Measurements from ENCODE around the gene CPSF7. TPM values are rescaled to one million over a fixed set of nuclear protein-coding genes. Genes with fewer than 3 reads are reported as not detected.
A peak's percentile ranks its signal among the peaks of the same experiment; 100 is the strongest.

CPSF7 gene
- total RNA-seq, 1 experiment from 2014 or later: 51.1 TPM

DNA sequence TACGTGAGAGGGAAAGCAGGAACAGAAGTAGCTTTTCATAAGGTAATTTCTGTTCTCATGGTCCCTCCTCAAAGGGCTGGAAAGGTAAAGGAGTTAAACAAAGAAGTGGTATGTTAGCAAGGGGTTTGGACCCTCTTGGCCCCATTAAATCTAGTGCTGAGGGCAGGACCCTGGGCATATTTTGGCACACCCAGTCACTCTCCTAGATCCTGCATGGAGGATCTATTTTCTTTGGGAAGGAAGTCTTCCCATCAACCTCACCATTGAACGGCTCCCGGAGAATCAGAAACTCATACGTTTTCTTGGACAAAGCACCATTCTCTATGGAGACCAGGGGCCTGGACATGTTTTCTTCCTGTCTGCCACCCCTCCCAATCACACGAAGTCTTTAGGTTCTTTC is 25.7 kb downstream of the CPSF7 start:
- Histone ChIP-seq H3F3A (ENCODE audit: low read length, unreplicated experiment) (peaks cover 3% of the 10 kb centered on the region), H3K36me3 (ENCODE audit: low read depth, low read length) (peaks cover 68% of the 10 kb centered on the region), H3K9me2 (replicated peaks; ENCODE audit: low read length) (no peaks in the 10 kb centered on the region), H3K4me1 (ENCODE audit: insufficient read depth, low read length) (no peaks in the 10 kb centered on the region), H3K4me2 (ENCODE audit: low read length) (no peak overlapping the region), H3K4me3 (ENCODE audit: low read length) (no peak overlapping the region), H4K20me1 (ENCODE audit: low read length) (no peaks in the 10 kb centered on the region; the same call in 1 of the 2 replicates), H3K79me2 (ENCODE audit: low read length) (no peaks in the 10 kb centered on the region), H3K27ac (ENCODE audit: low read length) (no peak overlapping the region), H3K9ac (ENCODE audit: low read length) (no peak overlapping the region), H3K9me3 (ENCODE audit: low read length) (no peaks in the 10 kb centered on the region), H3K27me3 (ENCODE audit: low read length) (no peaks in the 10 kb centered on the region), H2AFZ (ENCODE audit: low read length) (no peak overlapping the region)
- ChIA-PET POLR2A (ENCODE audit: unreplicated experiment) (no interaction called here), CTCF (no interaction called here)
- BruUV-seq (replicated peaks): TSS peak; percentile 28
- intact Hi-C loops (cut with micrococcal nuclease): no loop called here
- ATAC-seq: no peak
- no peak for DNase-seq
- no peak for TF ChIP-seq EZH2phosphoT487 (IDR thresholded peaks at IDR 0.05; ENCODE audit: borderline replicate concordance, low read length)
- TF ChIP-seq EZH2 (IDR thresholded peaks at IDR 0.05; ENCODE audit: low read length, unreplicated experiment): no peak
- TF ChIP-seq, protein P1, sequence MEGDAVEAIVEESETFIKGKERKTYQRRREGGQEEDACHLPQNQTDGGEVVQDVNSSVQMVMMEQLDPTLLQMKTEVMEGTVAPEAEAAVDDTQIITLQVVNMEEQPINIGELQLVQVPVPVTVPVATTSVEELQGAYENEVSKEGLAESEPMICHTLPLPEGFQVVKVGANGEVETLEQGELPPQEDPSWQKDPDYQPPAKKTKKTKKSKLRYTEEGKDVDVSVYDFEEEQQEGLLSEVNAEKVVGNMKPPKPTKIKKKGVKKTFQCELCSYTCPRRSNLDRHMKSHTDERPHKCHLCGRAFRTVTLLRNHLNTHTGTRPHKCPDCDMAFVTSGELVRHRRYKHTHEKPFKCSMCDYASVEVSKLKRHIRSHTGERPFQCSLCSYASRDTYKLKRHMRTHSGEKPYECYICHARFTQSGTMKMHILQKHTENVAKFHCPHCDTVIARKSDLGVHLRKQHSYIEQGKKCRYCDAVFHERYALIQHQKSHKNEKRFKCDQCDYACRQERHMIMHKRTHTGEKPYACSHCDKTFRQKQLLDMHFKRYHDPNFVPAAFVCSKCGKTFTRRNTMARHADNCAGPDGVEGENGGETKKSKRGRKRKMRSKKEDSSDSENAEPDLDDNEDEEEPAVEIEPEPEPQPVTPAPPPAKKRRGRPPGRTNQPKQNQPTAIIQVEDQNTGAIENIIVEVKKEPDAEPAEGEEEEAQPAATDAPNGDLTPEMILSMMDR (conservative IDR thresholded peaks at IDR 0.05; ENCODE audit: low read depth, low read length): no peak

DNA sequence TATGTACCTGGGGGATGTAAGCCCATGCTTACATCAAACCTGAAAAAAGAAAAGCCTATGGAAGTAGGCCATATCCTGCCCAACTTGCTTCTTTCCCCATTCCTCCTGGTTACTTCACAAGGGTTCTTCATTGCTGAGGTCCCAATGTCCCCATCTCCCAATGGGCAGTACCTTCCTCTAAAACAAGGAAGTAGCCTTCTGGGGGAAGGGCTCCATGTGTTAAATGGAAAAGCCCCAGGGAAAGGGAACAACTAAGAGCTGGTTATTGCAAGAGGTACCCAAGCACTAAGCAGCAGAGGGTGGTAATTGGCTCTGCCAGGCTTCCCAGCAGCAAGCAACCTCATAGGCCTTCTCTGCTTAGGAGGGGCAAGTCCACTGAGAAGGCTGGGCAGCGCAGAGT is 26.1 kb downstream of the CPSF7 start:
- CTCF ChIA-PET: no interaction called here
- H3K79me2 ChIP-seq (ENCODE audit: low read length): no peaks in the 10 kb centered on the region
- H3K4me1 ChIP-seq (ENCODE audit: insufficient read depth, low read length): no peaks in the 10 kb centered on the region
- H3K9ac ChIP-seq (ENCODE audit: low read length): no peak overlapping the region
- no peaks in the 10 kb centered on the region for H3K27me3 ChIP-seq (ENCODE audit: low read length)
- H3F3A ChIP-seq (ENCODE audit: low read length, unreplicated experiment): peaks cover 3% of the 10 kb centered on the region
- H3K27ac ChIP-seq (ENCODE audit: low read length): no peak overlapping the region
- H3K36me3 ChIP-seq (ENCODE audit: low read depth, low read length): peaks cover 64% of the 10 kb centered on the region
- H3K4me2 ChIP-seq (ENCODE audit: low read length): no peak overlapping the region
- H3K9me3 ChIP-seq (ENCODE audit: low read length): no peaks in the 10 kb centered on the region
- ATAC-seq (no peak), DNase-seq (no peak)
- no peak overlapping the region for H2AFZ ChIP-seq (ENCODE audit: low read length)
- intact Hi-C loops (cut with micrococcal nuclease): no loop called here
- POLR2A ChIA-PET (ENCODE audit: unreplicated experiment): no interaction called here
- TF ChIP-seq EZH2phosphoT487 (IDR thresholded peaks at IDR 0.05; ENCODE audit: borderline replicate concordance, low read length) (no peak), EZH2 (IDR thresholded peaks at IDR 0.05; ENCODE audit: low read length, unreplicated experiment) (no peak)
- TF ChIP-seq, protein P1 (conservative IDR thresholded peaks at IDR 0.05; ENCODE audit: low read depth, low read length): no peak
- H3K9me2 ChIP-seq (replicated peaks; ENCODE audit: low read length): no peaks in the 10 kb centered on the region
- H4K20me1 ChIP-seq (ENCODE audit: low read length): no peaks in the 10 kb centered on the region; the same call in 1 of the 2 replicates
- no peak overlapping the region for H3K4me3 ChIP-seq (ENCODE audit: low read length)
- BruUV-seq (replicated peaks): no TSS peak

DNA sequence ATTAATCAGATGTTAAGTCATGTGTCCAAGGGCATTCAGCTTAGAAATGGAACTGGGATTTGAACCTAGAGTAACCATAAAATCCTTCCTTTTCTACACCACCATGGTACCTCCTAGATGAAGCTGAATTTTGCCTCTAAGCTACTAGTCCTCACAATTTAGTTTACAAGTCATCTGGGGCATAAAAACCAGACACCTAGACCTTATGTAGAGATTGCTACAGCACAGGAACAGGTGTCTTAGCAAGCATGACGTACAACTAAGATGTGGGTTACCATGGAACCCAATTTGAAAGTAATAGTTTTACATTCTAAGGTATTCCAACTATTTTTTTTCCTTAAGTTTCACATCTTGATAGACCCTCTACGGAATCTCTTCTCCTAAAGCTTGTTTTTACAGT is 28.2 kb downstream of the CPSF7 start:
- Histone ChIP-seq H3F3A (ENCODE audit: low read length, unreplicated experiment) (peaks cover 3% of the 10 kb centered on the region), H2AFZ (ENCODE audit: low read length) (no peak overlapping the region), H3K36me3 (ENCODE audit: low read depth, low read length) (peaks cover 52% of the 10 kb centered on the region), H3K4me3 (ENCODE audit: low read length) (no peak overlapping the region), H3K27ac (ENCODE audit: low read length) (no peak overlapping the region), H3K27me3 (ENCODE audit: low read length) (no peaks in the 10 kb centered on the region), H3K9ac (ENCODE audit: low read length) (no peak overlapping the region), H3K9me2 (replicated peaks; ENCODE audit: low read length) (no peaks in the 10 kb centered on the region), H3K4me2 (ENCODE audit: low read length) (no peak overlapping the region), H3K4me1 (ENCODE audit: insufficient read depth, low read length) (no peaks in the 10 kb centered on the region), H4K20me1 (ENCODE audit: low read length) (no peaks in the 10 kb centered on the region; the same call in 1 of the 2 replicates), H3K9me3 (ENCODE audit: low read length) (no peaks in the 10 kb centered on the region), H3K79me2 (ENCODE audit: low read length) (no peaks in the 10 kb centered on the region)
- intact Hi-C loops (cut with micrococcal nuclease): no loop called here
- TF ChIP-seq, protein P1 (conservative IDR thresholded peaks at IDR 0.05; ENCODE audit: low read depth, low read length): no peak
- TF ChIP-seq EZH2phosphoT487 (IDR thresholded peaks at IDR 0.05; ENCODE audit: borderline replicate concordance, low read length) (no peak), EZH2 (IDR thresholded peaks at IDR 0.05; ENCODE audit: low read length, unreplicated experiment) (no peak)
- BruUV-seq (replicated peaks): no TSS peak
- no peak for DNase-seq
- ChIA-PET CTCF (interaction anchor here (0.6 to 1.0 kb wide), 3 partner anchors 17 to 67 kb away, joined by 3 to 4 read pairs (median 3); no protein-coding TSS in a partner anchor), POLR2A (ENCODE audit: unreplicated experiment) (interaction anchor here (0.7 kb wide), 1 partner anchor 8 kb away, joined by 5 read pairs; no protein-coding TSS in a partner anchor)
- no peak for ATAC-seq
